Measurements from ENCODE around the gene SPATA6L. TPM values are rescaled to one million over a fixed set of nuclear protein-coding genes. Genes with fewer than 3 reads are reported as not detected.

Gene SPATA6L
- total RNA-seq, 1 donor from 2014 or later = 1.2 TPM

- no peak for DNase-seq (ENCODE audit: extremely low spot score, unreplicated experiment)
- Mint-ChIP-seq H3K4me1 (ENCODE audit: unreplicated experiment) (peaks cover 41% of the 10 kb centered on the region), H3K27me3 (ENCODE audit: unreplicated experiment) (no peaks in the 10 kb centered on the region), H3K36me3 (ENCODE audit: unreplicated experiment) (peaks cover 5% of the 10 kb centered on the region), H3K4me3 (ENCODE audit: unreplicated experiment) (no peak overlapping the region), H3K27ac (ENCODE audit: unreplicated experiment) (no peak overlapping the region), H3K9me3 (ENCODE audit: unreplicated experiment) (no peaks in the 10 kb centered on the region)
- no peak for TF ChIP-seq CTCF (IDR thresholded peaks at IDR 0.05)
These were observed 115.3 kb downstream of the SPATA6L start for GRCh38 chr9:4550777-4551484.

GRCh38 chr9:4549751-4550295, 116.5 kb downstream of the SPATA6L start:
- Mint-ChIP-seq H3K27ac (ENCODE audit: unreplicated experiment) (no peak overlapping the region), H3K27me3 (ENCODE audit: unreplicated experiment) (no peaks in the 10 kb centered on the region), H3K4me3 (ENCODE audit: unreplicated experiment) (no peak overlapping the region)

GRCh38 chr9:4548811-4549725, 117.2 kb downstream of the SPATA6L start:
- peaks cover 55% of the 10 kb centered on the region for H3K4me1 Mint-ChIP-seq (ENCODE audit: unreplicated experiment)
- peaks cover 1% of the 10 kb centered on the region for H3K36me3 Mint-ChIP-seq (ENCODE audit: unreplicated experiment)
- DNase-seq (ENCODE audit: extremely low spot score, unreplicated experiment) = no peak
- no peaks in the 10 kb centered on the region for H3K9me3 Mint-ChIP-seq (ENCODE audit: unreplicated experiment)
- TF ChIP-seq CTCF (IDR thresholded peaks at IDR 0.05) = peak; percentile 32
- no peak overlapping the region for H3K27ac Mint-ChIP-seq (ENCODE audit: unreplicated experiment)
- H3K4me3 Mint-ChIP-seq (ENCODE audit: unreplicated experiment) = no peak overlapping the region
- H3K27me3 Mint-ChIP-seq (ENCODE audit: unreplicated experiment) = no peaks in the 10 kb centered on the region

More at GRCh38 chr9:4549751-4550295, 116.5 kb downstream of the SPATA6L start:
- H3K4me1 Mint-ChIP-seq (ENCODE audit: unreplicated experiment) = peaks cover 49% of the 10 kb centered on the region
- TF ChIP-seq CTCF (IDR thresholded peaks at IDR 0.05) = no peak
- no peaks in the 10 kb centered on the region for H3K9me3 Mint-ChIP-seq (ENCODE audit: unreplicated experiment)
- DNase-seq (ENCODE audit: extremely low spot score, unreplicated experiment) = no peak
- peaks cover 5% of the 10 kb centered on the region for H3K36me3 Mint-ChIP-seq (ENCODE audit: unreplicated experiment)

Other genes with a start within 250 kb of the SPATA6L start
- 6.8 and 7.0 TPM in 2 replicates for gene SLC1A1, start 176.0 kb downstream of the SPATA6L start, total RNA-seq
- 8.1 and 9.0 TPM in 2 replicates for gene PLPP6, start 4.2 kb downstream of the SPATA6L start, total RNA-seq
- gene CDC37L1, start 13.1 kb upstream of the SPATA6L start, total RNA-seq = 14.9 and 19.9 TPM in 2 replicates
- gene AK3, start 74.7 kb upstream of the SPATA6L start, total RNA-seq = 46.0 and 47.5 TPM in 2 replicates
- 13.0 and 13.4 TPM in 2 replicates for gene RCL1, start 126.5 kb upstream of the SPATA6L start, total RNA-seq